SIG-M5 (cell line): ENCODE data around the gene PTPN20.
"Not testable (repeated sequence)": the region's sequence is repeated elsewhere in the genome, so short reads cannot be mapped to it uniquely, and the experiment has no call there.

ENCODE experiments used
- DNase-seq: peaks from one replicate; lab custom pipeline; 2025; lab: John Stamatoyannopoulos, UW

The PTPN20 gene

GRCh38 chr10:46911144-46911876 lies at the start of gene PTPN20:
Gene PTPN20, plus strand, starts transcription at chr10:46911428. Its CDS starts 21,072 bp downstream, at chr10:46932500.
- DNase-seq: not testable (repeated sequence)

GRCh38 chr10:46869716-46870115 lies 41.5 kb upstream of the PTPN20 start:
- not testable (repeated sequence) for DNase-seq

GRCh38 chr10:46871583-46871982 lies 39.6 kb upstream of the PTPN20 start:
- not testable (repeated sequence) for DNase-seq

- DNase-seq: not testable (repeated sequence)
These were observed 35.9 kb upstream of the PTPN20 start for GRCh38 chr10:46875304-46875703.

GRCh38 chr10:46876773-46877172 lies 34.5 kb upstream of the PTPN20 start:
- DNase-seq: not testable (repeated sequence)

GRCh38 chr10:46878761-46879160 lies 32.5 kb upstream of the PTPN20 start:
- DNase-seq: not testable (repeated sequence)

GRCh38 chr10:46890813-46891611 lies 20.2 kb upstream of the PTPN20 start:
- DNase-seq: not testable (repeated sequence)

GRCh38 chr10:46896762-46897692 lies 14.2 kb upstream of the PTPN20 start:
- DNase-seq: not testable (repeated sequence)

- not testable (repeated sequence) for DNase-seq
These were observed 10.0 kb upstream of the PTPN20 start for GRCh38 chr10:46901247-46901646.

- DNase-seq: not testable (repeated sequence)
These were observed 7.4 kb upstream of the PTPN20 start for GRCh38 chr10:46903874-46904273.

- not testable (repeated sequence) for DNase-seq
These were observed 4.9 kb upstream of the PTPN20 start for GRCh38 chr10:46906359-46906758.

GRCh38 chr10:46907185-46908117 lies 3.8 kb upstream of the PTPN20 start:
- not testable (repeated sequence) for DNase-seq

GRCh38 chr10:46922498-46922897 lies 11.3 kb downstream of the PTPN20 start:
- DNase-seq: not testable (repeated sequence)

- not testable (repeated sequence) for DNase-seq
These were observed 13.9 kb downstream of the PTPN20 start for GRCh38 chr10:46925156-46925555.

- DNase-seq: not testable (repeated sequence)
These were observed 14.6 kb downstream of the PTPN20 start for GRCh38 chr10:46925853-46926252.

- not testable (repeated sequence) for DNase-seq
These were observed 17.6 kb downstream of the PTPN20 start for GRCh38 chr10:46928810-46929209.

GRCh38 chr10:46932383-46932782 lies 21.2 kb downstream of the PTPN20 start:
- not testable (repeated sequence) for DNase-seq

- DNase-seq: not testable (repeated sequence)
These were observed 29.9 kb downstream of the PTPN20 start for GRCh38 chr10:46941091-46941490.

GRCh38 chr10:46948687-46949518 lies 37.7 kb downstream of the PTPN20 start:
- not testable (repeated sequence) for DNase-seq

- DNase-seq: not testable (repeated sequence)
These were observed 41.3 kb downstream of the PTPN20 start for GRCh38 chr10:46952540-46952939.
